ENCODE measurements around the gene MEMO1.
"Not testable (repeated sequence)": the region's sequence is repeated elsewhere in the genome, so short reads cannot be mapped to it uniquely, and the experiment has no call there.

The MEMO1 gene

DNA sequence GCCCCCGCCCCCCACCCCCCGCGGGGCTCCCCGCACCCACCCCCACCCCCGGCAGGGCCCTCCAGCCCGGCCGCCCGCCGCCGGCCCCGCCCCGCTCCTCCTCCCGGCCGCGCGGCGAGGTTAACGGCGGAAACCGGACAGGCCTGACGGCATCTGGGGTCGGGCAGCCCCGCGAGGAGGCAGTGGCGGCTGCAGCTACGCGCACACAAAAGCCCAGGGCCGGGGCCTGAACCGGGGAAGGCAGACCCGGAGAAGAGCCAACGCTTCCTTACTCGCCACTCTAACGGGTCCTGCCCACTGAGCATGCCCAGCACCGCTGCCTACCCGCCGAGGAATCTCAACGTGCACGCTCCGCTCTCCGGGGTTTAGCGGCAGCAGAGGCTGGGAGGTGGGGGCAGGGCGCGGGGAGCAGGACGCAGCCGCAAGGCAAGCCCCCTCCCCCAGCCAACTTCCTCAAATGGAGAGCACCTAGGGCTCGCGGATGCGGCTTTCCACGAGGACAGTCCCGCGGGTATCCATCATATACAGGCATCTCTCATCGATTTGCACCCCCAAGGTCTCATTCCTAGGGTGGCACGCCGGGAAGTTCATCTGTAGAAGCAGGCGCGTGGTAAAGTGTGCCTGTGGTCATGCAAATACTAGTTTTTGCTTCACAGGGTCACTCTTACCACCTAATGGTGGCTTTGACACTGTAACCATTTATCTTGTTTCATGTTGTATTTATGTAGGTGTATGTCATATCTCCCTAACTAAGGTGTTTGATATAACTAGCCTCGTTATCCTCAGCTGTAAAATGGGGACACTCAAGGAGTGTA, at the start of gene MEMO1:
TSS of gene MEMO1 (minus strand) at position 339 of the 815 bp plus-strand sequence. CDS start 761 bp downstream, outside the sequence.
- in situ Hi-C loops (cut with MboI; ENCODE audit: low sequenced_read_pairs), result no loop called here

DNA sequence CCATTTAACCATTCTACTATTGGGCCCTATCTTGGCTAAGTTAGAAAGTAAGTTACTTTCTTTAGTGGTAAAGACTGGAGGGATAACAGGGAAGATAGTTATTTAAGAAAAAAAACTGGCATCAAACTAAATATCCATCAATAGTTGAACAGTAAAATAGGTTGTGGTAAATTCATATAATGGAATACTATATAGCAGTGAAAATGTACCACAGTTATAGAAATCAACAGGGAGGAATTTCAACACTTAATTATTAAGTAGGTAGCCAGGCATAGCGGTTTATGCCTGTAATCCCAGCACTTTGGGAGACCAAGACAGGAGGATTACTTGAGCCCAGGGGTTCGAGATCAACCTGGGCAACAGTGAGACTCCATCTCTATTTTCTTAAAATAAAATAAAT, 49.5 kb upstream of the MEMO1 start:
- in situ Hi-C loops (cut with MboI; ENCODE audit: low sequenced_read_pairs), result no loop called here

DNA sequence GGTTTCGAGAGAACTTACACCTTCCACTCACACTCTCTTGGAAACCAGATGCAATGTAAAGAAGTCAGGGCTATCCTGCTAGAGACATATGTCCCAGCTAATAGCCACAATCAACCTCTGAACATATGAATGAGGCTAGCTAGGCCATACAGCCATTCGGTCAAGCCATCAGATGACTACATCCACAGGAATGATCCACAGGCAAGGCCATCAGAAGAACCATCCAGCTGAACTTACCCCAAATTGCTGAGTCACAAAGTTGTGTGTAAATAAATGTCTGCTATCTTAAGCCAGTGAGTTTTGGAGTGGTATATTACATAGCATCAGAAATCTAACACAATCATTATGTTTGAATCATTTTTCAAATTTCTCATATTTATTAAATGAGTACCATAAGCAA, 47.3 kb upstream of the MEMO1 start:
- in situ Hi-C loops (cut with MboI; ENCODE audit: low sequenced_read_pairs), result no loop called here

DNA sequence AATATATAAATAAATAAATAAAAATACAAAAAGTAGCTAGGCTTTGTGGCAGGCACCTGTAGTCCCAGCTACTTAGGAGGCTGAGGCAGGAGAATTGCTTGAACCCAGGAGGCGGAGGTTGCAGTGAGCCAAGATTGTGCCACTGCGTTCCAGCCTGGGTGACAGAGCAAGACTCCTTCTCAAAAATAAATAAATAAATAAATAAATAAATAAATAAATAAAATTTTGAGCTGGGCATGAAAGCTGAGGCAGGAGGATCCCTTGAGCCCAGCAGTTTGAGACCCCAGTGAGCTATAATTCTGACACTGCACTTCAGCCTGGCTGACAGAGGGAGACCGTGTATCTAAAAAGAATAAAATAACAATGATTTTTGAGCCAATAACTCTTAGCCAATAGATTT, 43.8 kb upstream of the MEMO1 start:
- in situ Hi-C loops (cut with MboI; ENCODE audit: low sequenced_read_pairs), result not testable (repeated sequence)

DNA sequence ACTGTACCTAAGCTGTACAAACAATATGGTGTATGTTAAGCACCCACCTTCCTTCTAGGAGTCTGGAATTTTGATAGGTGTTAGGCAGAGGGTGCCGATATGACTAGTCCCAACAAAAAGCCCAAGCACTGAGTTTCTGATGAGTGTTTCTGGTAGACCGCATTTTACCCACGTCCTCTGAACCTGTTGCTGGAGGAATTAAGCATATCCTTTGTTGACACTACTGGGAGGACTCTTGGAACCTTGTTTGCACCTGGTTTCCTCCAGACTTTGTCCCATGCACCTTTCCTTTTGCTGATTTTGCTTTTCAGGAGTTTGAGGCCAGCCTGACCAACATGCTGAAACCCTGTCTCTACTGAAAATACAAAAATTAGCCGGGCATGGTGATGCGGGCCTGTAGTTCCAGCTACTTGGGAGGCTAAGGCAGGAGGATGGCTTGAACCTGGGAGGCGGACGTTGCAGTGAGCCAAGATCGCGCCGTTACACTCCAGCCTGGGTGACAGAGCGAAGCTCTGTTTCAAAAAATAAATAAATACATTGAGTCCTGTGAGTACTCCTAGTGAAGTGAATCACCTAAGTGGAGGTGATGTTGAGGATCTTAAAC, 41.1 kb upstream of the MEMO1 start:
- in situ Hi-C loops (cut with MboI; ENCODE audit: low sequenced_read_pairs), result no loop called here

DNA sequence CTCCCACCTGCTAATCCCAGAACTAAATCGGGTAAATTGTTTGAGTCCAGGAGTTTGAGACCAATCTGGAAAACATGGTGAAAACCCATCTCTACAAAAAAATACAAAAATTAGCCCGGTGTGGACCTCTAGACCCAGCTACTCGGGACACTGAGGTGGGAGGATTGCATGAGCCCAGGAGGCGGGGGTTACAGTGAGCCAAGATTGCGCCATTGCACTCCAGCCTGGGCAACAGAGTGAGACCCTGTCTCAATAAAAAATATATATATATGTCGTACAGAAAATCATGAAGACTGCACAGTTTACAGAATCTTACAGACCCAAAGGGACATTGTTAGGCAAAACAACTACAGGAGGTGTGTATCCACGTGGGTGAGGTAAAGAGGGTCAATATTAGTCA, 32.8 kb upstream of the MEMO1 start:
- in situ Hi-C loops (cut with MboI; ENCODE audit: low sequenced_read_pairs), result no loop called here

DNA sequence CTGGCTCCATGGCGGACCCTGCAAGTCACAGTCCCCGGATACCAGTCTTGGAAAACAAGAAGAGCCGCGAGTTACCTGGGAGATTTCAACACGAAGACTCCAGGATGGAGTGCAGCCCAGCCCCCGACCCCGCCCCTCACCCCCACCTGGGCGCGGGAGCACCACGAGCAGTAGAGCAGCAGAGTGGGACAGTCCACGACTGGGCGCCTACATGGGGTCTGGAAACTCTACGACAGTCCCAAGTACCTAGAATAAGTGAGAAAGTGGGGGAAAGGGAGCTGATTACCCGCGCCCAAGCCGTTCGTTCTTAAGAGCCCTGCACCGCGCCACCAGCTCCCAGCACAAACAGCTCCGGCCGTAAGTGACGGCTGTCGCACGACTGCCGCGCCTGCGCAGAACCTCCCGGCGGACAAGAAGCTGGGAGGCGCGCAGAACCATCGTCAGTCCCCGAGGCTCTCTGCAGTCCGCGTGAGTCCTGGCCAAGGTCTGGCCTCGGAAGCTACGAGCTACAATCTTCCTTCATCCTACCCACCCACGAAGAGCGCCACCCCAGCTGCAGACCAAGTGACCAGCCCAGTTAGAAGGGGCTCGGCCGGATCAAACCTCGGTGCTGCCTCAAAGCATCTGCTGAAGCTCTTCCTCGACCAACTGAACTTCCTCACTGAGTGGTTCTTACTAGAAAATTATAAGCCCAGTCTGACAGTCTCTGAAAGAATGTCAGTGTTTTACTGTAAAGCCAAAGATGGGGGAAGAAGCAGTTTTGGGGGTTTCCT, 28.8 kb upstream of the MEMO1 start, which contains the start of gene DPY30:
TSS of gene DPY30 (minus strand) at position 359 of the 773 bp plus-strand sequence. CDS start at position 10, 349 bp downstream.
- in situ Hi-C loops (cut with MboI; ENCODE audit: low sequenced_read_pairs), result no loop called here

DNA sequence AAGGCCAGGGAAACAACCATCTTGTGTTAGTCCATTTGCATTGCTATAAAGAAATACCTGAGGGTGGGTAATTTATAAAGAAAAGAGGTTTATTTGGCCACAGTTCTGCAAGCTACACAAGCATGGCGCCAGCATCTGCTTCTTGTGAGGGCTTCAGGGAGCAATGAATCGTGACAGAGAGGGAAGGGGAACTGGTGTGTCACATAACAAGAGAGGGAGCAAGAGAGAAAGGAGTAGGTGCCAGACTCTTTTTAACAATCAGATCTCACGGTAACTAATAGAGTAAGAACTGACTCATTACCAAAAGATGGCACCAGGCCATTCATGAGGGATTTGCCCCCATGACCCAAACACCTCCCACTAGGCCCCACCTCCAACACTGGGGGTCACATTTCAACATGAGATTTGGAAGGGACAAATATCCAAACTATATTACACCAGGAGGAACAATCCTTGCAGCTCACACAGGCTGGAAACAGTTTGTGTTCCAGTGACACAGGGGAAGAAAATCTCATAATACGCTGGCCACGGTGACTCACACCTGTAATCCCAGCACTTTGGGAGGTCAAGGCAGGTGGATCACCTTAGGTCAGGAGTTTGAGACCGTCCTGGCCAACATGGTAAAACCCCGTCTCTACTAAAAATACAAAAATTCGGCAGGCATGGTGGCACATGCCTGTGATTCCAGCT, 23.5 kb upstream of the MEMO1 start:
- in situ Hi-C loops (cut with MboI; ENCODE audit: low sequenced_read_pairs), result not testable (repeated sequence)

DNA sequence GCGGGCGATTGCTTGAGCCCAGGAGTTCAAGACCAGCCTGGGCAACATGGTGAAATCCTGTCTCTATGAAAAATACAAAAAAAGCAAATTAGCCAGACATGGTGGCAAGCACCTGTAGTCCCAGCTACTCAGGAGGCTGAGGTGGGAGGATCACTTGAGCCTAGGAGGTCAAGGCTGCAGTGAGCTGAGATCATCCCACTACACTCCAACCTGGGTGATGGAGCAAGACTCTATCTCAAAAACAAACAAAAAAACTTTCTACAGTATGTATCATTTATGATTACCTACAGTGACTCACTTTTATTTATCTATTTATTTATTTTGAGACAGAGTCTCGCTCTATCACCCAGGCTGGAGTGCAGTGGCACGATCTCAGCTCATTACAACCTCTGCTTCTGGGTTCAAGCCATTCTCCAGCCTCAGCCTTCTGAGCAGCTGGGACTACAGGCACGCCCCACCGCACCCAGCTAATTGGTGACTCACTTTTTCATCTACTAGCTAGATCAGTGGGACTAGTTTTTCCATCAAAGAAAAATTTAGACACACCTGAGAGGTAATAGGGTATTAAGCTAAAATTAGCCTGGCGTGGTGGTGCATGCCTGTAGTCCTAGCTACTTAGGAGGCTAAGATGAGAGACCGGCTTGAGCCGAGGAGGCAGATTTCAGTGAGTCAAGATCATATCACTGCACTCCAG, 8.1 kb upstream of the MEMO1 start:
- in situ Hi-C loops (cut with MboI; ENCODE audit: low sequenced_read_pairs), result not testable (repeated sequence)

DNA sequence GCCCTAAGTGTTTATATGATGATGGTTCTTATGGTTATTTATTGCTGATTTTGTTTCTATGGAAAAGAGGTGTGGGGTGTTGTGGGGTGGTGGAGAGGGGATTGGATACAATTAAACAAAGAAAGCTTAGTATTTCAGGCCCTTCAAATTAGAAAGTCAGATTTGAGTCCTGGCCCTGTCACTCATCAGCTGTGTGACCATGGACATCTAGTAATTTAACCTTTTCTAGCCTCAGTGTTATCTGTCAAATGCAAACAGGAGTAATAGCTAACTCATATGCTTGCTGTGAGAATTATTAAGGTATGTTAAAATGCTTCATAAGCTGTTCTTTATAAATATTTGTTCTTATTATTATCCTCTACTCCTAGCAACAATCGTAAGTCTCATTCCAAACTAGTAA, 2.1 kb upstream of the MEMO1 start:
- in situ Hi-C loops (cut with MboI; ENCODE audit: low sequenced_read_pairs), result no loop called here

DNA sequence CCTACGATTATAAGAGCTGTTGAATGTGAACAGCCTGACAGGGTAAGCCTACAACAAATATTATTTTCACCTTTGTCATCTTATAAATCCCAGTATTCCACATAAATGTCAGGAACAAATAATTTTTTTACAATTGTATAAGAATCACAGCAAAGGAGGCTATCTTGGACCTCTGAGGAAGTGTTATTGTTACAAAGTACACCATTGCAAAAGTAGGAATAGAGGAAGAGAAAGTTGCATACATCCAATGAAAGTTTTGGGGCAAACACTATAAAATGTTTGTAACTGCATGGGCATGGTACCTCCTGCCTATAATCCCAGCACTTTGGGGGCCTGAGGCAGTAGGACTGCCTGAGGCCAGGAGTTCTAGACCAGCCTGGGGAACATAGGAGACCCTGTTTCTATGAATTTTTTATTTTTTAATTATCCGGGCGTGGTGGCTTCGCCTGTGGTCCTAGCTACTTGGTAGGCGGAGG, 715 bp upstream of the MEMO1 start:
- in situ Hi-C loops (cut with MboI; ENCODE audit: low sequenced_read_pairs), result no loop called here

DNA sequence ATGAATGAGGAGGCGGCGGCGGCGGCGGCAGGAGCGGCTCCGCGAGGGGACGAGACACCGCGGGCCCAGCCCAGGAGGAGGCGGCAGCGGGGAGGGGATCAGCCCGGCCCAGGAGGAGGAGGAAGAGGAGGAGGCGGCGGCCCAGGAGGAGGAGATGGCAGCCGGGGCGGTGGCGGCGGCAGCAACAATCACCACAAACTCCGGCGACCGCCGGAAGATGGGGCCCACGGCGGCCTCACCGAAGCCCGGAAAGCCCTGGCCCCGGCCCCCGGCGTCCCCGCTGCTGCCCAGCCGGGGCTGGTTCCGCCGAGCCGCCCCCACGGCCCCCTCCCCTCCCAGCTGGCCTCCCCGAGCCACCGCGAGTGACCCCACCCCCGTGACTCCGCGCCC, 533 bp downstream of the MEMO1 start:
- in situ Hi-C loops (cut with MboI; ENCODE audit: low sequenced_read_pairs), result not testable (repeated sequence)

DNA sequence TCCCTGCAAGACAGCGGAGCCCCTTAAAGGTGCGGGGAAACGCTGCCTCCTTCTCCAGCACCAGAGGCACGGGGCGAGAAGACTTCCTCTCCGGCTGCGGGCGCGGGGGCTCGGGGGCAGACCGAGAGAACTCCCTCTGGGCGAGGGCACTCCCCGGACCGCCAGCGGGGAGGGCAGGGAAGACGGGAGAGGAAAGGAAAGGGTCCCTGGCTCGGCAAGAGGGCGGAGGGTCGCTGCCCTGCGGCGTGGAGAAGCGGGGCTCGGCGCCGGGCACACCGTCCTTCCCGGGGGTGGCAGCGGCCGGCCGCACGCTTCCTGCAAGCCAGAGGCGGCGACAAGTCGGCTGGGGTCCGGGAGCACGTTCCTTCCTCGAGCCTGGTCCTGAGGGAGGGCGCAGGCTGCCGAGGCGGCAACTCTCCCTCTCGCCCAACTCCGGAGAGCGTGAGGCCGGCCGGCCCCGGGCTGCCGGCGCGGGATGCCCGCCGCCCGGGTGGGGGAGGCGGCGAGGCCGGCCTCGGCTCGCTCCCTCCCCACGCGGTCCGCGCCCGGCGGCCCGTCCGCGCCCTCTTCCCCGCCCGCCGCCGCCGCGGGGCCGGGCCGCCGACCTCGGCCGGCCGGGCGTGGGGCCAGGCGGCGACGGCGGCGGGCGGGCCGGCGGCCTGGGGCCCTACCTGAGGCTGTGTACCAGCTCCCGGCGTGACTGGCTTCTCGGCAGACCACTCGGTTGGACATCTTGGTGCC, 1.1 kb downstream of the MEMO1 start:
- in situ Hi-C loops (cut with MboI; ENCODE audit: low sequenced_read_pairs), result no loop called here

DNA sequence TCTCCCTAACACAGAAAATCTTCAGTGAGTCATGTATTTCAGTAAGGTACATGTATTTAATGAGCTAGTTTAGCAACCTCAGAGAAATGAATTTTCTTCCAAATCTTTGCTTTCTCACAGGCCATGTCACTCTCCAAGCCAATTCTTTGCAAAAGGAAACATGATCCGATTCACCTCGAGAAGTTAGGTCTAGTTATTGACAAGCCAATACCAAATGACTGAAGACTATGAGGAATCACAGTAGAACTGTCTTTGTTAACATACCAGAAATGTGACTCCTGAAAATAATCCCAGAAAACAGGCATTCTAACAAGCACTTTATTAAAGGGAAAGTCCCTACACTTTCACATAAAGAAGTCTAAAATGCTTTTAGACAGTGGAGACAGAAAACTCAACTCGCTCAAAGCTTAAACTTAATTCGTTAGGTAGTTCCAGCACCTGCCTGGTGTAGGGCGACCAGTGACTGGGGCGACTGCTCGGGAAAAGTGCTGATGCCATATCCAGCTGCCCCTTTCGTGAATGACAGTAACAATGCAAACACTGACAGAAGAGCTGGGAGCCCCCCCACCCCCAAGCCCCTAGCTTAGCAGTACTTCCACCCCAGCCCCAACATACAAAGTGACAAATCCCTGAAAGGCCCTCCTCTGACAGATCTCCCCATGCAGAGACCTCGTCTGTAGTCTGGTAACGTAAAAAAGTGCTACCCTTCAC, 1.8 kb downstream of the MEMO1 start:
- in situ Hi-C loops (cut with MboI; ENCODE audit: low sequenced_read_pairs), result no loop called here

DNA sequence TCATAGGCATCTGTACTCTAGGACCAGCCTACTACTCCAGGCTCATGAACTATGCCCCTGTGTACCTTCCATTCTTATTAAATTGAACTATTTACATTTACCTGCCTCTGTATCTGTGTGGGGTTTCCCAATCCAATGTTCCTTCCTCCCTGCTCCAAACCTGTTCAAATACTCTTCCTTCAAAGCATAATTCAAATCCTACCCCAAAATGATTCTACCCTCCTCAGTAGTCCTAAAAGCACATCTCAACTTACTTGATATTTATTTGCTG, 3.8 kb downstream of the MEMO1 start:
- in situ Hi-C loops (cut with MboI; ENCODE audit: low sequenced_read_pairs), result no loop called here

DNA sequence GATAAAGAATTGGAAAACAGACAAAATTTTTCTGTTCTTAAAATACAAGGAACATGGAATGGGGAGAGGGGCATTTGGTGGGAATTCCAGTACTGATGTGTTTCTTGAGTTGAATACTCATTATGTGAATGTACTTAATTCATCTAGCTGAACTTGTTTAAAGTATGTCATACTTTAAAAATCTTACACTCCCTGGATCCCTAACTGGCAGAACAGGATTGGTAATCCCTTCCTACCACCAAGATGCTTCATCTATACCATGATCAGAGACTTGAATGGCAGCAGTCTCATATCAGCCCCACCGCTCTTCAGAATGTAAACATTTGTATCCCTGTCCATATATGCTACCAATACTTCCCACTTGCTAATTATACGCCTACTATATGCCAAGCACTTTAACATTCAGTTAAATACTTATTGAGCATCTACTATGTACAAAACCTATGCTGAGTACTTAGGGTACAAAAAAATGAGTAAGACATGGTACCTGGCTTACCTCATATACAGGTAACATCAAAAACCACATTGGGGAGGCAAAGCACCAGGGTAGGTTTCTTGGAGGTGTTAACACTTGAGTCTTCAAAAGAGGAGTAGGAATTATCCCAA, 5.3 kb downstream of the MEMO1 start:
- in situ Hi-C loops (cut with MboI; ENCODE audit: low sequenced_read_pairs), result no loop called here

DNA sequence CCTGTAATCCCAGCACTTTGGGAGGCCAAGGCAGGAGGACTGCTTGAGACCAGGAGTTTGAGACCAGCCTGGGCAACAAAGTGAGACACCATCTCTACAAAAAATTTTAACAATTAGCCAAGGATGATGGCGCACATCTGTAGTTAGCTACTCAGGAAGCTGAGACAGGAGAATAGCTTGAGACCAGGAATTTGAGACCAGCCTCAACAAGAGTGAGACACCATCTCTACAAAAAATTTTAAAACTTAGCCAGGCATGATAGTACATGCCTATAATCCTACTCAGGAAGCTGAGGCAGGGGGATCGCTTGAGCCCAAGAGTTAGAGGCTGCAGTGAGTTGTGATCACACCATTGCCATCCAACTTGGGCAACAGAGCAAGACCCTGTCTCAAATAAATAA, 7.0 kb downstream of the MEMO1 start:
- in situ Hi-C loops (cut with MboI; ENCODE audit: low sequenced_read_pairs), result no loop called here

DNA sequence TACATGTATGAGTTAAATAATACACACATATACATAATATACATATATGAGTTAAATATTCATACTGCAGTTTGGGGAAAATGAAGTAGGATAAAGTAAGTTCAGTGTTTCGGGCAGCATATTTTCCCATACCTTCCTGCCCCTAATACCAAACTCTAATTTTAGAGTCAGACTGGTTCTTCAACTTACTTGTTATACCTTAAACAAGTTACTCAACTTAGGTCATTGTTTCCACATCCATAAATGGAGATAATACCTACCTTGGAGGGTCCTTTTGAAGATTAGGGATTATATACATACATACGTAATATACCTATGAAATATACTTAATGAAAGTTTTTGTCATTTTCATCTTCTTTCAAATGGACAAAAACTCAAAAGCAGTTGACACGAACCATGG, 8.4 kb downstream of the MEMO1 start:
- in situ Hi-C loops (cut with MboI; ENCODE audit: low sequenced_read_pairs), result no loop called here

DNA sequence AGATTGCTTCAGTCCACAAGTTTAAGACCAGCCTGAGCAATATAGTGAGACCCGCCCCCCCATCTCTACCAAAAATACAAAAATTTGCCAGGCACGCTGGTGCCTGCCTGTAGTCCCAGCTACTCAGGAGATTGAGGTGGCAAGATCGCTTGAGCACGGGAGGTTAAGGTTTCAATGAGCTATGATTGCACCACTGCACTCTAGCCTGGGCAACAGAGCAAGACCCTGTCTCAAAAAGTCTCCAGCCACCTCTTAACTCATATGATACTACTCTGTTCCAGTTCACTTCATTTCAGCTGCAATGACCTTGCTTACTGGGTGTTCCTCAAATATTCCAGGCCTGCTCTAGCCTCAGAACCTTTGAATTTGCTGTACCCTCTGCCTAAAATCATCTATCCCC, 11.4 kb downstream of the MEMO1 start:
- in situ Hi-C loops (cut with MboI; ENCODE audit: low sequenced_read_pairs), result no loop called here

Measured in HL-60/S4 treated with phorbol 12-myristate 13-acetate at 8.2 ng/mL for 4 days and 3 days (cell line).